Stomach (tissue), 9 donors: Measurements from ENCODE around the gene SLC6A18. TPM values are rescaled to one million over a fixed set of nuclear protein-coding genes. Genes with fewer than 3 reads are reported as not detected.

ENCODE experiments used
- DNase-seq, 2 donors: peaks; one replicate each; pipeline versions ENCODE4 v3.0.0 to v3.0.0-alpha.2; 2013 to 2019
- H3K27ac ChIP-seq, 5 donors: fragments of 200-600 bp in 4 of 5; sonication (generic) in 4 of 5; one replicate each; pipeline ENCODE4 v1.5.1; 2013 to 2019; ENCODE audit warnings: mild to moderate bottlenecking in 1 of 5, moderate library complexity in 1 of 5
- H3K27me3 ChIP-seq, 3 donors: fragments of 200-600 bp; sonication (generic); one replicate each; pipeline ENCODE4 v1.5.1; 2017 to 2019; ENCODE audit warnings: mixed run types in 1 of 3
- H3K36me3 ChIP-seq, 4 donors: fragments of 200-600 bp; sonication (generic); 1 replicate in 3 of 4; 2 replicates in 1 of 4; pipeline ENCODE4 v1.5.1; 2016 to 2019
- H3K4me1 ChIP-seq, 4 donors: fragments of 200-600 bp; sonication (generic); one replicate each; pipeline ENCODE4 v1.5.1; 2016 to 2019
- H3K4me3 ChIP-seq, 4 donors: fragments of 200-600 bp; sonication (generic) in 3 of 4; one replicate each; pipeline ENCODE4 v1.5.1; 2016 to 2019; ENCODE audit warnings: mild to moderate bottlenecking in 1 of 4
- H3K9me3 ChIP-seq, 4 donors: fragments of 200-600 bp; sonication (generic); one replicate each; pipeline ENCODE4 v1.5.1; 2016 to 2019
- EP300 ChIP-seq: sonication (generic); formaldehyde crosslinking; IDR thresholded peaks from one replicate; pipeline ENCODE4 v1.6.1; 2017; ENCODE audit warnings: antibody characterized with exemption
- POLR2A ChIP-seq, 4 donors: fragments of 450-650 bp; IDR thresholded peaks; one replicate each; pipeline ENCODE4 v1.6.1; 2016; ENCODE audit warnings: antibody characterized with exemption in 4 of 4, control low read depth in 2 of 4, mild to moderate bottlenecking in 1 of 4, moderate library complexity in 1 of 4
- POLR2AphosphoS5 ChIP-seq, 3 donors: sonication (generic); formaldehyde crosslinking; IDR thresholded peaks; one replicate each; pipeline ENCODE4 v1.6.1; 2016; ENCODE audit warnings: antibody characterized with exemption in 3 of 3
- WGBS, 5 donors: extraction: QIAGEN DNeasy Blood & Tissue Kit in 3 of 5; methylation state at CpG; one replicate each; pipeline versions ENCODE4 v1.1.5 to v1.1.7; 2013 to 2018; 5-methylcytosine and 5-hydroxymethylcytosine counted together
- intact Hi-C: fragments of 100-400 bp; cut with DNase I; formaldehyde crosslinking; loops from one replicate; pipeline ENCODE4 v1.15.1; 2023; ENCODE audit warnings: low total_unique reads
- polyA plus RNA-seq, 3 donors: library from polyadenylated mRNA; stranded (reverse); fragments of 200-250 nt; gene quantifications; one replicate each; pipeline ENCODE4 v1.2.3, GENCODE V29; 2013
- total RNA-seq, 5 donors: library from RNA; depleted of rRNA; stranded (reverse); fragments of >200 nt; gene quantifications; one replicate each; pipeline versions ENCODE4 v1.1.0 to v1.2.3, GENCODE V29; 2014 to 2016
- TF ChIP-seq, protein P1 (sequence below), 7 experiments: fragments of 450-650 bp in 4 of 7; fragments of 200-600 bp in 3 of 7; sonication (generic) in 3 of 7; IDR thresholded peaks; one replicate each; pipeline ENCODE4 v1.5.1; 2016 to 2019; ENCODE audit warnings: antibody characterized with exemption in 7 of 7, control low read depth in 2 of 7, mild to moderate bottlenecking in 1 of 7
- donor health status: healthy with polysubstance abuse.
- donor health status: Bipolar disorder and iron deficiency.
- donor health status: healthy.

The SLC6A18 gene
- total and polyA plus RNA-seq, 8 donors = not detected

DNA sequence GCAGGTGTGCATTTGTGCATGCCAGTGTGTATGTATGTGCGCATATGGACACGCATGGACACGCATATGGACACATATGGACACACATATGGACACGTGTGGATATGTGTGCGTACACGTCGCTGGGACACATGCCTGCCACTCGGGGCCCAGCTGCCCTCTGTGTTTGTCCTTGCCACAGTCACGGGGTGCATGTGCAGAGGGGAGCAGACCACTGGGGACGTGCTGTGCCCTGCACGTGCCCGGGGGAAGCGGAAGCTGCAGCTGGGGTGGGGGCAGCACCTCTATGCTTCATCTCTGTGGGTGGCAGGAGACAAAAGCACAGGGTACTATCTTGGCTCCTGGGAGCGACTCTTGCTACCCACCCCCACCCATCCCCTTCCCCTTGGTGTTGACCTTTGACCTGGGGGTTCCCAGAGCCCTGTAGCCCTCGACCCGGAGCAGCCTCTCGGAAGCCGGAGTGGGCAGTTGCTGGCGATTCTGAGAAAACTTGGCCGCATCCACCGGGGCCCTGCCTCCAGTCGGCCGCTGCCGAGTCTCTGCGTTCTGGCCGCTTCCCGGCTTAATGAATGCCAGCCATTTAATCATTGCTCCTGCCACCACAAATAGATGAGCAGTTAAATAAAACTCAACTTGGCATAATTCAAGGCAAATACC is 2.4 kb upstream of the SLC6A18 start:
- Histone ChIP-seq H3K27ac (no peak overlapping the region), H3K4me3 (no peak overlapping the region), H3K4me1 (no peaks in the 10 kb centered on the region), H3K36me3 (no peaks in the 10 kb centered on the region), H3K27me3 (peaks cover 0 to 45% (median 0%) of the 10 kb centered on the region in 3 donors), H3K9me3 (no peaks in the 10 kb centered on the region)
- 83 to 90% (median 89%) methylated on average over 20 to 27 of the region's 27 CpGs for whole genome bisulfite sequencing, 5 donors
- DNase-seq = no peak
- intact Hi-C loops = no loop called here
- TF ChIP-seq, protein P1, sequence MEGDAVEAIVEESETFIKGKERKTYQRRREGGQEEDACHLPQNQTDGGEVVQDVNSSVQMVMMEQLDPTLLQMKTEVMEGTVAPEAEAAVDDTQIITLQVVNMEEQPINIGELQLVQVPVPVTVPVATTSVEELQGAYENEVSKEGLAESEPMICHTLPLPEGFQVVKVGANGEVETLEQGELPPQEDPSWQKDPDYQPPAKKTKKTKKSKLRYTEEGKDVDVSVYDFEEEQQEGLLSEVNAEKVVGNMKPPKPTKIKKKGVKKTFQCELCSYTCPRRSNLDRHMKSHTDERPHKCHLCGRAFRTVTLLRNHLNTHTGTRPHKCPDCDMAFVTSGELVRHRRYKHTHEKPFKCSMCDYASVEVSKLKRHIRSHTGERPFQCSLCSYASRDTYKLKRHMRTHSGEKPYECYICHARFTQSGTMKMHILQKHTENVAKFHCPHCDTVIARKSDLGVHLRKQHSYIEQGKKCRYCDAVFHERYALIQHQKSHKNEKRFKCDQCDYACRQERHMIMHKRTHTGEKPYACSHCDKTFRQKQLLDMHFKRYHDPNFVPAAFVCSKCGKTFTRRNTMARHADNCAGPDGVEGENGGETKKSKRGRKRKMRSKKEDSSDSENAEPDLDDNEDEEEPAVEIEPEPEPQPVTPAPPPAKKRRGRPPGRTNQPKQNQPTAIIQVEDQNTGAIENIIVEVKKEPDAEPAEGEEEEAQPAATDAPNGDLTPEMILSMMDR (IDR thresholded peaks at IDR 0.05) = no peak
- TF ChIP-seq EP300 (no peak), POLR2A (IDR thresholded peaks at IDR 0.05) (no peak), POLR2AphosphoS5 (IDR thresholded peaks at IDR 0.05) (no peak)

DNA sequence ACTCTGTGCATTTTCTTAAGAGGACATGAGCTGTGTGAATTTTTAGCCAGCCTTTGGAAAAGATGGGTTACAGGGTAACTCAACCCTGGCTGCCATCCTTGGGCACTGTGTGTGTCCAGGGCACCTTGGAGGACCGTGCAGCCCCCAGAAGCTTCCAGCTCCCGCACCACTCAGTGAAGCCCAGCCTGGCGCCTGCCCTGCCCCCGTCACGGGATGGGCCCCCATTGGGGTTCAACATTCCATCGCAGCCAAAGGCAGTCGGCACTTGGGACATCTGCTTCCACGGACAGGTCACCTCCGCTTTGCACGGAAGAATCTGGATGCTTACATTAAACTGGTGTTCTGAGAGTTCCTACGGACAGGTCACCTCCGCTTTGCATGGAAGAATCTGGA is 1.9 kb upstream of the SLC6A18 start:
- WGBS, 5 donors = 80 to 93% (median 90%) methylated on average over 12 of the region's 12 CpGs
- DNase-seq = no peak

DNA sequence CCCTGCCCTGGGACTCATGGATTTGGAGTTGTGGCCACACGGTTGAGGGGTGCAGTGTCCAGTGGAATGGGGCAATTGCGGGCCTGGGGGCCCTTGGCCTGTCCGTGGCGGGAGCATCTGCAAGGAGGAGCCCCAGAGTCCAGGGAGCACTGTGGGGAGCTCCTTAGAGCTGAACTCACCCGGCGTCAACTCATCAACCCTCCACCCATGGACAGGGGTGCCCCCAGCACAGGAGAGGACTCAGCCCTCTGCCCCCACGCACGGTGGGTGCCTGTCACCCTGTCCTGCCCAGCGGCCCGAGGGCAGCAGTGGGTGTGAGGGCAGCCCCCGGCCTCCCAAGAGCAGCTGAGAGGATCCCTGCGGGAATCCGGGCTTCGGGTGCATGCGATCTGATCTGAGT is 550 bp upstream of the SLC6A18 start:
- Histone ChIP-seq H3K9me3 (no peaks in the 10 kb centered on the region), H3K4me1 (no peaks in the 10 kb centered on the region), H3K36me3 (no peaks in the 10 kb centered on the region), H3K27ac (no peak overlapping the region), H3K27me3 (peaks cover 0 to 45% (median 0%) of the 10 kb centered on the region in 3 donors), H3K4me3 (no peak overlapping the region)
- no peak for DNase-seq
- intact Hi-C loops = no loop called here
- 85 to 89% (median 87%) methylated on average over 4 to 15 of the region's 15 CpGs for WGBS, 5 donors
- TF ChIP-seq, protein P1 (IDR thresholded peaks at IDR 0.05) = no peak
- TF ChIP-seq EP300 = no peak
- TF ChIP-seq POLR2AphosphoS5 (IDR thresholded peaks at IDR 0.05) = no peak
- no peak for TF ChIP-seq POLR2A (IDR thresholded peaks at IDR 0.05)

More for the DNA sequence above, 1.9 kb upstream of the SLC6A18 start:
- H3K4me1 ChIP-seq = no peaks in the 10 kb centered on the region
- H3K36me3 ChIP-seq = no peaks in the 10 kb centered on the region
- H3K9me3 ChIP-seq = no peaks in the 10 kb centered on the region
- no peak for TF ChIP-seq POLR2A (IDR thresholded peaks at IDR 0.05)
- TF ChIP-seq EP300 = no peak
- no peak for TF ChIP-seq POLR2AphosphoS5 (IDR thresholded peaks at IDR 0.05)
- TF ChIP-seq, protein P1 (IDR thresholded peaks at IDR 0.05) = no peak
- no peak overlapping the region for H3K4me3 ChIP-seq
- no peak overlapping the region for H3K27ac ChIP-seq
- intact Hi-C loops = no loop called here
- peaks cover 0 to 45% (median 0%) of the 10 kb centered on the region in 3 donors for H3K27me3 ChIP-seq

DNA sequence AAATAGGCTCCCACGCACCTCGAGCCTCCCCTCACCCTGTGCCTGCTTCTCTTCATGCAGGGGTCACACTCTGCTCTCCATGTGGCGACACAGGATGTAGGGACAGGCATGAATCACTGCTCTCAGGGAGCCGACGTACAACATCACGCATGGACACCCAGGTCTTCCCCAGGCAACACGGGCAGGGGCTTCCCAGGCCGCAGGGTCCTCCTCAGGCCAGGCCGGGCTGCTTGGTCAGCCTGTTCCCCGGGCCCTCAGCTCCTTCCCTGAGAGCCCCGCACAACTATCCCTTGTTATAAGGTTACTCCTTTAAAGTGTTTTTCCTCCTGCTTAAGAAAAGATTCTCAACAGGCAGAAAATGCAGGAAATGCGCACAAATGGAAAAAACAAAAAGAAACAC is 1.1 kb downstream of the SLC6A18 start:
- no peak for DNase-seq
- peaks cover 0 to 56% (median 0%) of the 10 kb centered on the region in 3 donors for H3K27me3 ChIP-seq
- intact Hi-C loops = no loop called here
- H3K36me3 ChIP-seq = no peaks in the 10 kb centered on the region
- no peaks in the 10 kb centered on the region for H3K9me3 ChIP-seq
- no peak overlapping the region for H3K4me3 ChIP-seq
- H3K4me1 ChIP-seq = no peaks in the 10 kb centered on the region
- TF ChIP-seq POLR2AphosphoS5 (IDR thresholded peaks at IDR 0.05) (no peak), POLR2A (IDR thresholded peaks at IDR 0.05) (no peak), EP300 (no peak)
- TF ChIP-seq, protein P1 (IDR thresholded peaks at IDR 0.05) = no peak
- 79 to 87% (median 83%) methylated on average over 11 to 12 of the region's 12 CpGs for WGBS, 5 donors
- no peak overlapping the region for H3K27ac ChIP-seq
